Mesothelial cell of epicardium (in vitro differentiated cells): Measurements from ENCODE around the gene RNF144B. TPM values are rescaled to one million over a fixed set of nuclear protein-coding genes. Genes with fewer than 3 reads are reported as not detected.
A peak's percentile ranks its signal among the peaks of the same experiment; 100 is the strongest.

Source experiments
- DNase-seq, 2 experiments: peaks; one replicate each; pipeline ENCODE4 v3.0.0; 2021; ENCODE audit warnings: low spot score in 2 of 2; ENCODE audit not compliant: unreplicated experiment in 2 of 2
- H3K27ac Mint-ChIP-seq: 2 replicates; pipeline ENCODE4 v1.8.0; 2021; ENCODE audit warnings: mixed read lengths
- H3K27me3 Mint-ChIP-seq: 2 replicates; pipeline ENCODE4 v1.8.0; 2021; ENCODE audit warnings: low read depth, mixed read lengths
- H3K36me3 Mint-ChIP-seq: 2 replicates; pipeline ENCODE4 v1.8.0; 2021; ENCODE audit warnings: mixed read lengths
- H3K4me1 Mint-ChIP-seq: 2 replicates; pipeline ENCODE4 v1.8.0; 2021; ENCODE audit warnings: mixed read lengths
- H3K4me3 Mint-ChIP-seq: 2 replicates; pipeline ENCODE4 v1.8.0; 2021; ENCODE audit warnings: mild to moderate bottlenecking, moderate library complexity, mixed read lengths
- H3K9me3 Mint-ChIP-seq: 2 replicates; pipeline ENCODE4 v1.8.0; 2021; ENCODE audit warnings: mixed read lengths
- CTCF ChIP-seq: fragments of 200-600 bp; sonication (generic); IDR thresholded peaks from one replicate; pipeline ENCODE4 v1.5.0; 2021; ENCODE audit warnings: antibody characterized with exemption; ENCODE audit not compliant: unreplicated experiment
- total RNA-seq: library from RNA; stranded (reverse); gene quantifications from 3 replicates; pipeline ENCODE4 v1.2.1, GENCODE V29; 2021

Gene RNF144B
- total RNA-seq, 1 donor from 2014 or later, result 5.1 TPM

- Mint-ChIP-seq H3K36me3 (no peaks in the 10 kb centered on the region), H3K4me3 (no peak overlapping the region), H3K4me1 (peaks cover 15% of the 10 kb centered on the region), H3K27me3 (no peaks in the 10 kb centered on the region), H3K27ac (no peak overlapping the region), H3K9me3 (no peaks in the 10 kb centered on the region)
- no peak for TF ChIP-seq CTCF
- DNase-seq, result no peak
Measured at GRCh38 chr6:18498408-18498807, 111.3 kb downstream of the RNF144B start.

GRCh38 chr6:18500921-18501662 lies 113.9 kb downstream of the RNF144B start:
- H3K36me3 Mint-ChIP-seq, result no peaks in the 10 kb centered on the region
- peaks cover 11% of the 10 kb centered on the region for H3K4me1 Mint-ChIP-seq
- H3K4me3 Mint-ChIP-seq, result no peak overlapping the region
- no peaks in the 10 kb centered on the region for H3K9me3 Mint-ChIP-seq
- TF ChIP-seq CTCF, result no peak
- no peaks in the 10 kb centered on the region for H3K27me3 Mint-ChIP-seq
- no peak for DNase-seq
- peak overlapping the region; percentile 44 for H3K27ac Mint-ChIP-seq

GRCh38 chr6:18501663-18502013 lies 114.5 kb downstream of the RNF144B start:
- H3K36me3 Mint-ChIP-seq, result no peaks in the 10 kb centered on the region
- no peak for DNase-seq
- H3K4me3 Mint-ChIP-seq, result no peak overlapping the region
- no peaks in the 10 kb centered on the region for H3K9me3 Mint-ChIP-seq
- TF ChIP-seq CTCF, result no peak
- peak overlapping the region; percentile 44 for H3K27ac Mint-ChIP-seq
- peaks cover 11% of the 10 kb centered on the region for H3K4me1 Mint-ChIP-seq
- peaks cover 2% of the 10 kb centered on the region for H3K27me3 Mint-ChIP-seq

- Mint-ChIP-seq H3K4me3 (no peak overlapping the region), H3K27me3 (peaks cover 4% of the 10 kb centered on the region), H3K4me1 (peaks cover 7% of the 10 kb centered on the region), H3K9me3 (no peaks in the 10 kb centered on the region), H3K27ac (no peak overlapping the region), H3K36me3 (no peaks in the 10 kb centered on the region)
- no peak for DNase-seq
- TF ChIP-seq CTCF, result no peak
Measured at GRCh38 chr6:18503206-18503592, 116.0 kb downstream of the RNF144B start.

- no peaks in the 10 kb centered on the region for H3K9me3 Mint-ChIP-seq
- peaks cover 7% of the 10 kb centered on the region for H3K4me1 Mint-ChIP-seq
- TF ChIP-seq CTCF, result peak; percentile 55
- H3K4me3 Mint-ChIP-seq, result peak overlapping the region; percentile 10
- H3K27ac Mint-ChIP-seq, result no peak overlapping the region
- DNase-seq, result peak in 1 of 2 experiments; percentile 52
- H3K27me3 Mint-ChIP-seq, result peaks cover 4% of the 10 kb centered on the region
- no peaks in the 10 kb centered on the region for H3K36me3 Mint-ChIP-seq
Measured at GRCh38 chr6:18503593-18504231, 116.6 kb downstream of the RNF144B start.
